HG03442 (cell line): Measurements from ENCODE around the gene ASCL3.
"Not testable (repeated sequence)": the region's sequence is repeated elsewhere in the genome, so short reads cannot be mapped to it uniquely, and the experiment has no call there.

ENCODE experiments used
- ATAC-seq: cut with Tn5 transposase; IDR thresholded peaks from one replicate; pipeline ENCODE4 v1.9.1; 2021; ENCODE audit warnings: mild to moderate bottlenecking, moderate library complexity; ENCODE audit not compliant: unreplicated experiment

Gene ASCL3, protein sequence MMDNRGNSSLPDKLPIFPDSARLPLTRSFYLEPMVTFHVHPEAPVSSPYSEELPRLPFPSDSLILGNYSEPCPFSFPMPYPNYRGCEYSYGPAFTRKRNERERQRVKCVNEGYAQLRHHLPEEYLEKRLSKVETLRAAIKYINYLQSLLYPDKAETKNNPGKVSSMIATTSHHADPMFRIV

DNA sequence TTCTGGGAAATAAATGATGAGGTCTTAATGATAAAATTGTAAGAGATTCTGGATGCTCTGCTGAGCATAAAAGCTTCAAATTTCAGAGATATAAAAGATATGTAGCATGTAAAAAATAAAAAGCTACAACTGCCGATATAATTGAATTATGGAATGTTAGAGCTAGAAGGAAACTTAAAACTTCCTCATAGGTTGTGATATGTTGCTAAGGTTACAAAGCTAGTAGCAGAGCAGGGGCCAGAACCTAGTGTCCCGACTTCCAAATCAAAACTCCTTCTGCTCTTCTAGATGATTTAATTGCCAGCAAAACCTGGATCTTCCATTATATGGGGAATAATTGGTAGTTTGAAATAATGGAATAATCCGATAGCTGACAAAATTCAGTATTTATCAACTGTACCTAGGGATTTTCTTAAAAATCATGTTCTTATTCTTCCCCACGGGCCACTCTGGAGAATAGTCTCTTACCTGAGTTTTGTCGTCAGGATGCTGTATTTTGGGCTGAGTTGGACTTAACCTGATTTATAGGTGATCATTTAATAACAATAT, at the start of gene ASCL3:
Gene ASCL3, minus strand, starts transcription at position 499 of the 549 bp plus-strand sequence. CDS start 4,855 bp downstream, outside the sequence.
- ATAC-seq: no peak

- ATAC-seq: no peak
Observed at GRCh38 chr11:8989453-8989852, 46.6 kb upstream of the ASCL3 start.

DNA sequence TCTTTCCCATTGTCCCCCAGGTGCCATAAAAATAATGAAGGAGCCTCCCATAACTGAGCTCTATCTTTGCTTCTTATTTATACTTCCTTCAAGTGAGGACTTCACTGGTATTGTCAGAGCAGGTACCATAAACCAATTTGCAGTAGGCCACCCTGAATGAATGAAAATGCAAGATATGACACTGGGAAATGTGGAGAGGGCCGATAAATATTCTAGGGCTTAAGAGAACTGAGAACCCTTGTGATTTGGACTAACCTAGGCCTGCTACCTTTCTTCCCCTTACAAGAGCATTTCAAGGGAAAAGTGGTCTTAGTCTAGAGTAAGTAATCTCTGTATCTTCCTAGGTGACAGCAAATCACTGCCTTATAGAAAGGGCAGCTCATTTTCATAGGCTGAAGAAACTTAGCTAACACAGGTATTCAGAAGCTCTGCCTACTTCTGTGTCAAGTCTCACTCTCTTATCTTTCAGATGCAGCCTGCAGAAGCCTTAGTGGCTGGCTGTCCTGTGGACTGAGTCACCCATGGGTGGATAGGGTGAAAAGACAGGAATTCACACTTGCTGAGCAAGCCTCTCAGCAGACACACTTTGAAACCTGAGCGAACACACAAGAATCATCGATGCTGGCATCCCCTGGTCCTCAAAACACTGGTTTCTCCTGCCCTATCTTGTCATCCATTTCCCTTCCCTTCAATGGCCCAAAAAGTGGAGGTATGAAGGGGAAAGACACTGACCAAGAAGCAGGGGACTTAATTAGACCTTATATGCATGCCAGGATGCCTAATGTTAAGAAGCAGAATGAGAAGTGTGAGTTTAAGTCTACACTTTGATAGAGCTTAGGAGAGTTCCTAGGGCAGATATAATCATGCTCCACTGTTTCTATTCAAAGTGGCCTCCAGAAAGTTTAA, 45.8 kb upstream of the ASCL3 start:
- ATAC-seq: no peak

DNA sequence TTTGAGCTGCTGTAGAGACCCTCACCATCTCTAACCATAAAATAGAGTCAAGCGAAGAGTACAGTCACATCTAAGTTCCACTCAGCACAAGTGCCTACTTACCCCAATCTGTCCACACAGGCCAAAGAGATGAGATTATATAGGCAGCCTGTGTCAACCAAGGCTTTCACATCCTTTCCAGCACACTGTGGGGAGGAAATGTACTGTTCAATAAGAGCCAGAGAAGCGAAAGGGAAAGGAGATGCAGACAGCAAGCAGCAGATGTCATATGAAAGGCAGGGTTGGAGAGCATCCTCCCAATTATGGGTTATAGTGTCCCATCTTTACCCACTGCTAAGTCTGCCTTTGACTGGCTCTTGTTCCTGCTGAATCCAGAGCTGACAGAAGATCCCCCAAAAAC, 44.6 kb upstream of the ASCL3 start:
- no peak for ATAC-seq

DNA sequence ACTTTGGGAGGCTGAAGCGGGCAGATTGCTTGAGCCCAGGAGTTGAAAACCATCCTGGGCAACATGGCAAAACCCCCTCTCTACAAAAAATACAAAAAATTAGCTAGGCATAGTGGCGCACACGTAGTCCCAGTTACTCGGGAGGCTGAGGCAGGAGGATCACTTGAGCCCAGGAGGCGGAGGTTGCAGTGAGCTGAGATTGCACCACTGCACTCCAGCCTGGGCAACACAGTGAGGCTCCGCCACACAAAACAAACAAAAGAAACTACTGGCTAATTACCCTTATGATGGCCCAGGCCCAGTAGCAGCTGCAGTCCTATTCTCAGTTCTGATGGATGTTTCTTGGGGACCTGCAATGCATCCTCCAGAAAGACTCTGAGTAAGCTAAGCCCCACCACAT, 44.0 kb upstream of the ASCL3 start:
- ATAC-seq: not testable (repeated sequence)

- ATAC-seq: no peak
Observed at GRCh38 chr11:8985462-8985861, 42.6 kb upstream of the ASCL3 start.

- ATAC-seq: no peak
Observed at GRCh38 chr11:8983552-8983951, 40.7 kb upstream of the ASCL3 start.

DNA sequence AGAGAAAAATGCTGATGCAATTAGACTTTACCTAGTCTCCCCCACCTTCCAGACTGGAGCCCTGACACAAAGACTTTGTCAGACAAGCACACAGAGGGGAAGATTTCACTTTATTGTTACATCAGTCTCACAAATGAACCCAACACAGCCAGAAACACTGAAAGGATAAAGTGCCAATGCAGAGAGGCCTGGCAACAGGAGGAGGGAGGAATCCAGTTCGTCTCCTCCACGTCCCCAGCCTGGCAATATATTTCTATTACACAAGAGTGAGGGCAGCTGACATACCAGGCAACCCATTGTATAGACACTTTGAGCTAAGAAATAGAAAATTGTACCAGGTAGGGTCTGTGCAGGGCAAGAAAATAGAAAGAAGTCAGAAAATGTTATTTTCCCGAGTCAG, 37.7 kb upstream of the ASCL3 start:
- ATAC-seq: no peak

GRCh38 chr11:8979365-8979764, 36.5 kb upstream of the ASCL3 start:
- ATAC-seq: not testable (repeated sequence)

DNA sequence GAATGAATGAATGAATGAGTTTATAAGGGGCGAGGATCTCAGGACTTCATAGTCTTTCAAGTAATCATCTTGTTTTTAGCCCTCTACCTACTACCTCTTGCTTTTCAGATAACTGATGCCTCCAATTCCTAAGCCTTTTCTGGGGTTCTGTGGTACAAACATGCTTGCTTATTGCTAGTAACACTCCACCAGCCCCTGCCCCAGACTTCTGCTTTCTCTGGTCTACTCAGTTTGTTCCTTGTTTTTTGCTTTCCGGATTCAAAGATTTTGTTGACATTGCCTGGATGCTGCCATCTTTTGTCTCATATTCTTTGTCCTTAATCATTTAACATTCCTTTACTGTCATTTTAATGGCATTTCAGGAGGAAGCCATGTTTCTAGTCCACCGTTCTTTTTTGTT, 30.3 kb upstream of the ASCL3 start:
- no peak for ATAC-seq

DNA sequence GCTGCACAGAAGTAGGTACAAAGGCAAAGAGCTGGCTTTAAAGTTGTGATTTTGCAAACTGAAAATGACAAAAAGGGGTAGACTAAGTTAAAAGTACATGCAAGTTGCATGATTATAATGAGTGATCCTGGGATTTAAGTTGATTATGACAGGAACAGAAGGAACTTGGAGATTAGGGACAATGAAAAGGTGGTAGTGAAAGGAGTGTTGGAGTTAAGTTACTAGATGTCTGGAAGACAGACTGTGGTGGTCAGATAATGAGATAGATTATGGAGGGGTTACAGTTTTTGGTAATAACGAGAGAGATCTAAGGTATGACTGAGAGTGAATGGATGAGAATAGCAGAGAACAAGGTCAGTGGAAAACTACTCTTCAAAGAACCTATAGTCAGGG, 29.1 kb upstream of the ASCL3 start:
- no peak for ATAC-seq

- no peak for ATAC-seq
Observed at GRCh38 chr11:8971196-8971923, 28.5 kb upstream of the ASCL3 start.

DNA sequence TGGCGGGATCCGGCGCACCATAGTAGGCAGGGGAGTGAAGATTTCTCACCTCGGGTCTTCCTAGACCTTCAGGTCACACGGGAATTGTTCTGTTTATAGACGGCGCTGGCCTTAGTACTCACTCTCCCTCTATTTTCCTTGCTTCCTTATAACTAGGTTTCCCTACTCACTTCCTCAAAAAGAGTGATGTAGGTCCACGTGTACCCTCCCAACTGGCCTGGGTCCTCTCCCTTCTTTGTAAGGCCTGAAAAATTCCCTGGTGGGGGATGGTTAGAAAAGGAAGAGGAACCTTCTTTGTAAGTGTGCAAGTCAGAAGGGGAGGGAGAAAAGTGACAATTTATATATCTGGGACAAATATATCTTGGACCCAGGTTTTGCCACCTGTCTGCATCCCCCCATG, 24.4 kb upstream of the ASCL3 start:
- no peak for ATAC-seq

- ATAC-seq: peak; percentile 73
Observed at GRCh38 chr11:8964324-8965320, 21.8 kb upstream of the ASCL3 start, which contains the start of gene TMEM9B. TSS of gene TMEM9B (minus strand) at chr11:8964442. CDS start at chr11:8964313, 129 bp downstream.

DNA sequence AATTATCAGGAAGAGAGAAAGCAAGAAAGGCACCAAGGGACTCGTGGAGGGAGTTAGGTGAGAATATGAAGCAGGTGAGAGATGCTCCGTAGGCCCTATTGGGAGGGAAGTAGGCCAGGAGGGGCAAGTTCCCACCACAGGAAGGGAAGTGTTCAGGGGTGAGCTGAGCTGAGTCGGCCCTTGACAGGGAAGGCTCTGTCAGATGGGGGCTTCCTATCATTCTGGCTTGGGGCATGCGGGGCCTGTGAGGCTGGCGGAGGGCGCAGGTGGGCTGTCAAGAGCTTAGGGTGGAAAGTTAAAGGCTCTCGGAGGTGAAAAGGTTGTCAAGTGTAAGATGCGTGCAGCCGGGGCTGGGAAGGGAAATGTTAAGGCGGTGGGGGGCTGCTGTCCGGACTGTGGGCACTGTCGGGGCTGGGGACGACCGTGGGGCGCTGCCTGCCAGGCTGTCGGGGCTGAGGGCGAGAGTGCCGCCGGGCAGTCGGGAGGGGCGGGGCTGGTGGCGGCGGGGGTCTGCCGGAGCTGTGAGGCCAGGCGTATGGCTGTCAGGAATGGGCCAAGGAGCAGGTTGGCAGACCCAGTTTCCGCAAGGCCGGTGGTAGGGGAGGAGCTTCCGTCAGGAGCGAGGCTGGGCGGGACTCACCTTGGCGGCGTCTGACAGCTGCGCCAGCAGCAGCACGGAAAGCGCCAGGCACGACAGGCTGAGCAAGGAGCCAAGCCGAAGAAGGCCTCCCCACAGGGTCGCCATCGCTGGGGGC, 20.9 kb upstream of the ASCL3 start:
- ATAC-seq: peak; percentile 53

DNA sequence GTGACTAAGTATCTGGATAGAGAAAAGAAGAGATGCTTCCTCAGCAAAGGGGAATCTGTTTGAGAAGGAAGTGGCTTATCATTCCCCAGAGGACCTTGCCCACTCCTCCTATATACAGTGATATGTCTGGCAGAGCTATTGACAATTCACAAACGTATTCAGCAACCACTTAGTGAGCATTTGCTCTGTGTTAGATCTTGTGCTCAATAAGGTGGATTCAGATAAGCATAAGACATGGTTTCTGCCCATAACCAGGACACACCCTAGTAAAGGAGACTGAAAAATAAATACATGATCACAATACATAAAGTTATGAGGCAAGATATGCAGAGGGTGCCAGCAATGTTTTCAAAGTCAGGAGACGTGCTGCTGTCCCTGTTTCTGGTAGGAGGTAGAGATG, 20.0 kb upstream of the ASCL3 start:
- no peak for ATAC-seq

DNA sequence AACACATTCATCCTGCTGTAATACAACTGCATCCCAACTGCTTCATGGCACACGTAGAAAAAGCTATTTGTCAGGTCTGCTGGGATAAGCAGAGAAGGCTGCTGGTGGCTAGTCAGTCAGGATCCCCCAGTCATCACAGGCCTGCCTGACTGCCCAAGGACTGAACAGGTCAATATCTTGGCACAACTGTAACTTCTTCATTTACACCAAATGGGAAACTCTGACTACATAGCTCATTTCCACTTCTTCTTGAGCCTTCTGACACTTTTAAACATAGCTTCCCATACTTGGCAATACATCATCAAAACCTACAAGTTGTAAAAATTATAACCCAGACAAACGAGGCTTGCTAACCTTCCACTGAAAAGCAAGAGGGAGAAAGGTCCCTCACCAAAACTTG, 18.6 kb upstream of the ASCL3 start:
- ATAC-seq: no peak

- peak; percentile 38 for ATAC-seq
Observed at GRCh38 chr11:8959546-8960166, 16.8 kb upstream of the ASCL3 start.

GRCh38 chr11:8956860-8957259, 14.0 kb upstream of the ASCL3 start:
- no peak for ATAC-seq
